Neural cell (in vitro differentiated cells): Measurements from ENCODE around the gene PECR.

ENCODE experiments used
- CTCF ChIP-seq: fragments of 450-650 bp; IDR thresholded peaks from 2 replicates; pipeline ENCODE4 v1.5.1; 2014; ENCODE audit warnings: antibody characterized with exemption, mild to moderate bottlenecking, moderate library complexity; ENCODE audit not compliant: poor library complexity, severe bottlenecking
- EZH2 ChIP-seq: fragments of 200-600, 300-800 bp; shearing (Covaris generic), sonication (generic); IDR thresholded peaks from 2 replicates; pipeline ENCODE4 v1.6.1; 2014; ENCODE audit warnings: antibody characterized with exemption, low read length, borderline replicate concordance, mild to moderate bottlenecking; ENCODE audit not compliant: insufficient read depth, poor library complexity, severe bottlenecking
- POLR2AphosphoS5 ChIP-seq: IDR thresholded peaks from 2 replicates; pipeline ENCODE4 v1.6.1; 2012
- RAD21 ChIP-seq: fragments of 450-650 bp; conservative IDR thresholded peaks from 2 replicates; pipeline ENCODE4 v1.6.1; 2014; ENCODE audit warnings: antibody characterized with exemption, mild to moderate bottlenecking, moderate library complexity
- TAF1 ChIP-seq: IDR thresholded peaks from 2 replicates; pipeline ENCODE4 v1.6.1; 2012; ENCODE audit warnings: low read depth
- TF ChIP-seq, protein P1 (sequence below): IDR thresholded peaks from 2 replicates; pipeline ENCODE4 v1.6.1; 2012; ENCODE audit warnings: borderline replicate concordance

- TF ChIP-seq EZH2 (no peak), TAF1 (no peak), CTCF (no peak), POLR2AphosphoS5 (no peak), RAD21 (no peak)
- TF ChIP-seq, protein P1, sequence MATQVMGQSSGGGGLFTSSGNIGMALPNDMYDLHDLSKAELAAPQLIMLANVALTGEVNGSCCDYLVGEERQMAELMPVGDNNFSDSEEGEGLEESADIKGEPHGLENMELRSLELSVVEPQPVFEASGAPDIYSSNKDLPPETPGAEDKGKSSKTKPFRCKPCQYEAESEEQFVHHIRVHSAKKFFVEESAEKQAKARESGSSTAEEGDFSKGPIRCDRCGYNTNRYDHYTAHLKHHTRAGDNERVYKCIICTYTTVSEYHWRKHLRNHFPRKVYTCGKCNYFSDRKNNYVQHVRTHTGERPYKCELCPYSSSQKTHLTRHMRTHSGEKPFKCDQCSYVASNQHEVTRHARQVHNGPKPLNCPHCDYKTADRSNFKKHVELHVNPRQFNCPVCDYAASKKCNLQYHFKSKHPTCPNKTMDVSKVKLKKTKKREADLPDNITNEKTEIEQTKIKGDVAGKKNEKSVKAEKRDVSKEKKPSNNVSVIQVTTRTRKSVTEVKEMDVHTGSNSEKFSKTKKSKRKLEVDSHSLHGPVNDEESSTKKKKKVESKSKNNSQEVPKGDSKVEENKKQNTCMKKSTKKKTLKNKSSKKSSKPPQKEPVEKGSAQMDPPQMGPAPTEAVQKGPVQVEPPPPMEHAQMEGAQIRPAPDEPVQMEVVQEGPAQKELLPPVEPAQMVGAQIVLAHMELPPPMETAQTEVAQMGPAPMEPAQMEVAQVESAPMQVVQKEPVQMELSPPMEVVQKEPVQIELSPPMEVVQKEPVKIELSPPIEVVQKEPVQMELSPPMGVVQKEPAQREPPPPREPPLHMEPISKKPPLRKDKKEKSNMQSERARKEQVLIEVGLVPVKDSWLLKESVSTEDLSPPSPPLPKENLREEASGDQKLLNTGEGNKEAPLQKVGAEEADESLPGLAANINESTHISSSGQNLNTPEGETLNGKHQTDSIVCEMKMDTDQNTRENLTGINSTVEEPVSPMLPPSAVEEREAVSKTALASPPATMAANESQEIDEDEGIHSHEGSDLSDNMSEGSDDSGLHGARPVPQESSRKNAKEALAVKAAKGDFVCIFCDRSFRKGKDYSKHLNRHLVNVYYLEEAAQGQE, result no peak
Measured at GRCh38 chr2:216064665-216065064, 16.9 kb downstream of the PECR start.
